ENCODE results near the gene TCERG1. TPM values are rescaled to one million over a fixed set of nuclear protein-coding genes. Genes with fewer than 3 reads are reported as not detected.

The TCERG1 gene
- total RNA-seq, 4 donors from 2014 or later: 63.0 to 232 (median 104) TPM

GRCh38 chr5:146507428-146507827, 60.3 kb downstream of the TCERG1 start:
- peaks cover 0 to 85% (median 0%) of the 10 kb centered on the region in 3 donors for H3K36me3 ChIP-seq
- H3K4me1 ChIP-seq: no peaks in the 10 kb centered on the region
- H3K27me3 ChIP-seq: no peaks in the 10 kb centered on the region
- no peak for DNase-seq
- H3K27ac ChIP-seq: no peak overlapping the region
- no peak for TF ChIP-seq POLR2A (IDR thresholded peaks at IDR 0.05)
- TF ChIP-seq CTCF (IDR thresholded peaks at IDR 0.05): no peak
- H3K9me3 ChIP-seq: no peaks in the 10 kb centered on the region
- no peak overlapping the region for H3K4me3 ChIP-seq

GRCh38 chr5:146510559-146511125, 63.5 kb downstream of the TCERG1 start:
- TF ChIP-seq POLR2A (IDR thresholded peaks at IDR 0.05) (no peak), CTCF (IDR thresholded peaks at IDR 0.05) (no peak)
- Histone ChIP-seq H3K27ac (no peak overlapping the region), H3K4me3 (no peak overlapping the region), H3K27me3 (no peaks in the 10 kb centered on the region), H3K4me1 (no peaks in the 10 kb centered on the region), H3K36me3 (peaks cover 0 to 71% (median 0%) of the 10 kb centered on the region in 3 donors), H3K9me3 (no peaks in the 10 kb centered on the region)
- DNase-seq: no peak

GRCh38 chr5:146513462-146513861, 66.3 kb downstream of the TCERG1 start:
- TF ChIP-seq POLR2A (IDR thresholded peaks at IDR 0.05) (no peak), CTCF (IDR thresholded peaks at IDR 0.05) (no peak)

GRCh38 chr5:146514575-146514974, 67.4 kb downstream of the TCERG1 start:
- TF ChIP-seq POLR2A (IDR thresholded peaks at IDR 0.05): no peak
- H3K4me1 ChIP-seq: no peaks in the 10 kb centered on the region
- no peak overlapping the region for H3K27ac ChIP-seq
- no peak overlapping the region for H3K4me3 ChIP-seq
- H3K9me3 ChIP-seq: no peaks in the 10 kb centered on the region
- H3K36me3 ChIP-seq: peaks cover 0 to 32% (median 0%) of the 10 kb centered on the region in 3 donors
- DNase-seq: no peak
- H3K27me3 ChIP-seq: no peaks in the 10 kb centered on the region

More at GRCh38 chr5:146513462-146513861, 66.3 kb downstream of the TCERG1 start:
- no peaks in the 10 kb centered on the region for H3K9me3 ChIP-seq
- no peak for DNase-seq
- no peaks in the 10 kb centered on the region for H3K27me3 ChIP-seq
- H3K4me1 ChIP-seq: no peaks in the 10 kb centered on the region
- H3K36me3 ChIP-seq: peaks cover 0 to 43% (median 0%) of the 10 kb centered on the region in 3 donors
- no peak overlapping the region for H3K27ac ChIP-seq
- H3K4me3 ChIP-seq: no peak overlapping the region

GRCh38 chr5:146515473-146516150, 68.5 kb downstream of the TCERG1 start:
- Histone ChIP-seq H3K27ac (no peak overlapping the region), H3K9me3 (no peaks in the 10 kb centered on the region), H3K27me3 (no peaks in the 10 kb centered on the region), H3K4me1 (no peaks in the 10 kb centered on the region), H3K4me3 (no peak overlapping the region), H3K36me3 (peaks cover 0 to 21% (median 0%) of the 10 kb centered on the region in 3 donors)
- TF ChIP-seq CTCF (IDR thresholded peaks at IDR 0.05) (no peak), POLR2A (IDR thresholded peaks at IDR 0.05) (no peak)
- DNase-seq: no peak

- Histone ChIP-seq H3K4me3 (no peak within 1 kb of the TSS), H3K27ac (no peak within 1 kb of the TSS), H3K4me1 (no peaks in the 10 kb centered on the region), H3K36me3 (peaks cover 0 to 16% (median 0%) of the 10 kb centered on the region in 3 donors), H3K9me3 (no peaks in the 10 kb centered on the region), H3K27me3 (no peaks in the 10 kb centered on the region)
- DNase-seq: no peak
- TF ChIP-seq CTCF (IDR thresholded peaks at IDR 0.05) (no peak), POLR2A (IDR thresholded peaks at IDR 0.05) (no peak)
Observed at GRCh38 chr5:146516151-146516475, 69.0 kb downstream of the TCERG1 start, which contains the start of gene GPR151. Gene GPR151, minus strand, starts transcription at chr5:146516190. Its CDS starts 77 bp downstream, at chr5:146516113.

Measured in Peyer's patch (tissue), 4 donors.